Measurements from ENCODE around the gene SLC25A45. TPM values are rescaled to one million over a fixed set of nuclear protein-coding genes. Genes with fewer than 3 reads are reported as not detected.
A peak's percentile ranks its signal among the peaks of the same experiment; 100 is the strongest.

The SLC25A45 gene
- total RNA-seq, 1 donor from 2014 or later: 5.3 TPM

DNA sequence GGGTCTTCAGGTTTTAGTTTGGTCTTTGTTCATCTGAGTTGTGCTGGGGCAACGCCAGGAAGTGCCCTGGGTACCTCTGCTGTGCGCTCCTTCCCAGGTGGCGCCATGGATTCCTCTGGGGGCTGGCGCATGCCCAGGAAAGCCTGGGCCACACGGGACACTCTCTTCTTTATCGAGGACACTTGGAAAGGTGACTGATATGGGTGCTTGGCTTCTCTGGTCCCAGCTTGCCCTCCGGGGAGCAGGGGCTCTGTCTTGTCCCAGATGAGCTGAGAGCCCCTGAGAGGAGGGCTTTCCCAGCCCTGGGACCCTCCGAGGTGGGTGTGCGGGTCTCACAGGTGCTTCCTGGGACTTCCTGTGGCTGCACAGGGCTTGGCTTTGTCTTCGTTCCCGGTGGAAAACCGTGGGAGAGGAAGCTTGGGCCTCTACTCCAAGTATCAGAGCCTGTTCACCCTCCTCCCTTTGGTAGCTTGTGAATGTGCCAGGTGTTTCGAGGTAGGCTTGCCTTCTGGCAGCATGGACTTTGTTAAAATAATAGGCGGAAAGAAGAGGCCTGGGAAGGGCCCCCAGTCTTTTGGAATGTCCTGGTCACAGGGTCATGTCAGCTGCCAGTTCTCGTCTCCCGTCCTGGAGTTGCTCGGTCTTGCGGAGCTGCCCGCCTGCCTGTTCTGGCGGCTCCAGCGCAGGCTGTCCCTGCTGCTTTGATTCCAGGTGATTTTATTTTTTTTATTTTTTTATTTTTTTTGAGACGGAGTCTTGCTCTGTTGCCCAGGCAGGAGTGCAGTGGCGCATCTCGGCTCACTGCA is 30.0 kb upstream of the SLC25A45 start:
- Mint-ChIP-seq H3K9me3 (ENCODE audit: low read depth) (no peaks in the 10 kb centered on the region), H3K27me3 (no peaks in the 10 kb centered on the region), H3K4me3 (ENCODE audit: low read depth) (no peak overlapping the region), H3K4me1 (ENCODE audit: low read depth) (peaks cover 16% of the 10 kb centered on the region), H3K27ac (peak overlapping the region; percentile 76), H3K36me3 (ENCODE audit: insufficient read depth) (peaks cover 5% of the 10 kb centered on the region)
- no peak for DNase-seq (ENCODE audit: low spot score, unreplicated experiment)
- TF ChIP-seq, protein P1, sequence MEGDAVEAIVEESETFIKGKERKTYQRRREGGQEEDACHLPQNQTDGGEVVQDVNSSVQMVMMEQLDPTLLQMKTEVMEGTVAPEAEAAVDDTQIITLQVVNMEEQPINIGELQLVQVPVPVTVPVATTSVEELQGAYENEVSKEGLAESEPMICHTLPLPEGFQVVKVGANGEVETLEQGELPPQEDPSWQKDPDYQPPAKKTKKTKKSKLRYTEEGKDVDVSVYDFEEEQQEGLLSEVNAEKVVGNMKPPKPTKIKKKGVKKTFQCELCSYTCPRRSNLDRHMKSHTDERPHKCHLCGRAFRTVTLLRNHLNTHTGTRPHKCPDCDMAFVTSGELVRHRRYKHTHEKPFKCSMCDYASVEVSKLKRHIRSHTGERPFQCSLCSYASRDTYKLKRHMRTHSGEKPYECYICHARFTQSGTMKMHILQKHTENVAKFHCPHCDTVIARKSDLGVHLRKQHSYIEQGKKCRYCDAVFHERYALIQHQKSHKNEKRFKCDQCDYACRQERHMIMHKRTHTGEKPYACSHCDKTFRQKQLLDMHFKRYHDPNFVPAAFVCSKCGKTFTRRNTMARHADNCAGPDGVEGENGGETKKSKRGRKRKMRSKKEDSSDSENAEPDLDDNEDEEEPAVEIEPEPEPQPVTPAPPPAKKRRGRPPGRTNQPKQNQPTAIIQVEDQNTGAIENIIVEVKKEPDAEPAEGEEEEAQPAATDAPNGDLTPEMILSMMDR (IDR thresholded peaks at IDR 0.05; ENCODE audit: unreplicated experiment): no peak

DNA sequence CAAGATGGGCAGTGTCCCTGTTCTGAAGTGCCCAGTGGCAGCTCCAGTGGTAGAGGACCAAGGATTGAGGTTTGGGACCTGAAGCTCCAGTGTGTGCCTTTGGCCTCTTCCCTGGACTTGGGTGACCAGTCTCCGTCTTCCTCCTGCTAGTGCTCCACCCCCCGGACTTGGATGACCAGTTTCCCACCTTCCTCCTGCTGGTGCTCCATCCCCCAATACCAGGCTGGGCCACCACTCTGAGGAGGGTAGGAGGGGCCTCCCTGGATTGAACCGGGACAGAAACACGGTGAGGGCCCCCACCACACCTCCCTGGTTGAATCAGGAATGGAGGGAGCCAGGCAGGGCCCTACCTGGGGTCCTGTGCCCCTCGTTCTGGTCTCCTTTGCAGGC is 29.2 kb upstream of the SLC25A45 start:
- H3K27ac Mint-ChIP-seq: no peak overlapping the region
- DNase-seq (ENCODE audit: low spot score, unreplicated experiment): no peak

DNA sequence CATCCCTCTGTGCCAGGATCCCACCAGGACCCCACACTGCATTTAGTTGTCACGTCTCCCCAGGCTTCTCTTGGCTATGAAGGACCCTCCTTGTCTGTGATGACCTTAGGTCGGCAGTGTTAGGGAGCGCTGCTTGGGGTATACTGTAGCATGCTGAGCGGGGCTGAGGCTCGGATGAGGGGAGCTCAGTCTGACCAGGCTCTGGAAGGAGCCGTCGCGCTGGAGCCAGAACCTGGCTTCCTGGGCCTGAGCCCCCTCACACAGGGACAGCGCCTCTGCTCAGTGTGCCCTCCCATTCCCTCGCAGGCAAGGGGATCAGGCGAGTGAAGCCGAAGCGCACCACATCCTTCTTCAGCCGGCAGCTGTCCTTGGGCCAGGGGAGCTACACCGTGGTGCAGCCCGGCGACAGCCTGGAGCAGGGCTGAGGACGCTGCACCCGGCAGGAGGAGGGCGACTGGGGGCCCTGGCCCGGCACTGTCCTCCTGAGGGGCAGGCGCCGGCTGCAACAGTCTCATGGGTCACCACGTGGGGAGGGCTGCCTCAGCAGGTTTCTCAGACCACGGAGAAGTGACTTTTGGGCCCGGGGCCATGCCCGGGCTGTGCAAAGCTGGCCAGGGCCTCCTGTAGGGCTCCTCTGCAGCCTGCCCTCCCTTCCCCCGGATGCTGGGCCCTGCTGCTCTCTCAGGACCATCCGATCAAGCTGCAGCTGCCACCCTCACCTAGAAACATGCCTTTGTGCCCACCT is 28.7 kb upstream of the SLC25A45 start:
- TF ChIP-seq, protein P1 (IDR thresholded peaks at IDR 0.05; ENCODE audit: unreplicated experiment): no peak
- Mint-ChIP-seq H3K27me3 (no peaks in the 10 kb centered on the region), H3K4me3 (ENCODE audit: low read depth) (no peak overlapping the region), H3K36me3 (ENCODE audit: insufficient read depth) (peaks cover 5% of the 10 kb centered on the region), H3K27ac (no peak overlapping the region), H3K4me1 (ENCODE audit: low read depth) (peaks cover 4% of the 10 kb centered on the region), H3K9me3 (ENCODE audit: low read depth) (no peaks in the 10 kb centered on the region)
- no peak for DNase-seq (ENCODE audit: low spot score, unreplicated experiment)

More for the DNA sequence above, 29.2 kb upstream of the SLC25A45 start:
- no peaks in the 10 kb centered on the region for H3K9me3 Mint-ChIP-seq (ENCODE audit: low read depth)
- peaks cover 8% of the 10 kb centered on the region for H3K4me1 Mint-ChIP-seq (ENCODE audit: low read depth)
- H3K4me3 Mint-ChIP-seq (ENCODE audit: low read depth): no peak overlapping the region
- no peaks in the 10 kb centered on the region for H3K27me3 Mint-ChIP-seq
- H3K36me3 Mint-ChIP-seq (ENCODE audit: insufficient read depth): peaks cover 5% of the 10 kb centered on the region
- TF ChIP-seq, protein P1 (IDR thresholded peaks at IDR 0.05; ENCODE audit: unreplicated experiment): no peak

DNA sequence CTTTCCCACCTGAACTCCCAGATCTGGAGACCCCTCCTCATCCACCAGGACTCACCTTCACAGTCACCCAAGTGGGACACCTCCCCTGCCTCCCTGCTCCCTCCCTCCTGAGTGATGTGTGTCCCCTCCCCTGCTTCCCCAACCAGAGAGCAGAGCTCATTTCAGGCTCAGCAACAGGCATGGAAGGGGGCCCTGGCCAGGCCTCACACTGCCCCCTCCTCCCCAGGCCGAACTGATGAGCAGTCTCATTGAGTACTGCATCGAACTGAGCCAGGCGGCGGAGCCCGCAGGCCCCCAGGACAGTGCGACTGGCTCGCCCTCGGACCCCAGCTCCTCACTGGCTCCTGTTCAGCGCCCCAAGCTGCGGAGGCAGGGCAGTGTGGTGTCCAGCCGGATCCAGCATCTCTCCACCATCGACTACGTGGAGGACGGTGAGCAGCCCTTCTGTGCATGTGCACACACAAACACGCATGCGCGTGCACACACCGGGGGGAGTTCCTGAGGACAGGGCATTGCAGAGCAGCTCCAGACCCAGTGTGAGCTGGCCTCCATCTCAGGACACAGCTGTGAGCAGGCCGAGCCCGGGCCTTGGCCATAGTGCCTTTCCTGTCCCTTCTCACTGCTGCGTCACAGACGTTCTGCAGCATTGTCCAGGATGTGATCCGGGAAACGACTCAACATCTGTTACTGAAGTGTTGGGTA is 22.3 kb upstream of the SLC25A45 start:
- Mint-ChIP-seq H3K9me3 (ENCODE audit: low read depth) (no peaks in the 10 kb centered on the region), H3K27ac (no peak overlapping the region), H3K4me1 (ENCODE audit: low read depth) (peaks cover 7% of the 10 kb centered on the region), H3K27me3 (no peaks in the 10 kb centered on the region), H3K36me3 (ENCODE audit: insufficient read depth) (peaks cover 9% of the 10 kb centered on the region), H3K4me3 (ENCODE audit: low read depth) (no peak overlapping the region)
- DNase-seq (ENCODE audit: low spot score, unreplicated experiment): no peak
- TF ChIP-seq, protein P1 (IDR thresholded peaks at IDR 0.05; ENCODE audit: unreplicated experiment): no peak

DNA sequence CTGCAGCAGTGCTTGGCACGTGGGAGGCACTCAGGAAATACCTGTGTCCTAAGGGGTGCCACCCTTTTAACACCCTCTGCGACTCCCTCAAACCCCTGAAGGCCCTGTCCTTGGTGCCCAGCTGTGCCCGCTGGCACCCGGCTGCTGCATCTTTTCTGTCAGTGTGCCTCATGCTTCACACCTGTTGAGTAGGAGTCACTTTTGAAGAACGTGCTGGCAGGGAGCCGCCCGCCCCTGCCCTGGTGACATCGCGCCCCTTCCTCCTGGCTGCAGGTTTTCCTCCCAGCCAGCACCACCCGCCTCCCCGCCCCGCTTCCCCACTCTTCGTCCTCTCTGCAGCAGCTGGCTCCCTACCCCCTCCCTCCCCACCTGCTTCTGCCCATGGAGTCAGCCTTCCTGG is 21.8 kb upstream of the SLC25A45 start:
- no peak for DNase-seq (ENCODE audit: low spot score, unreplicated experiment)
- peaks cover 6% of the 10 kb centered on the region for H3K36me3 Mint-ChIP-seq (ENCODE audit: insufficient read depth)
- H3K9me3 Mint-ChIP-seq (ENCODE audit: low read depth): no peaks in the 10 kb centered on the region
- no peak overlapping the region for H3K4me3 Mint-ChIP-seq (ENCODE audit: low read depth)
- TF ChIP-seq, protein P1 (IDR thresholded peaks at IDR 0.05; ENCODE audit: unreplicated experiment): no peak
- no peak overlapping the region for H3K27ac Mint-ChIP-seq
- H3K4me1 Mint-ChIP-seq (ENCODE audit: low read depth): peaks cover 7% of the 10 kb centered on the region
- H3K27me3 Mint-ChIP-seq: no peaks in the 10 kb centered on the region
